Motor neuron (in vitro differentiated cells): Measurements from ENCODE around the gene AANAT. TPM values are rescaled to one million over a fixed set of nuclear protein-coding genes. Genes with fewer than 3 reads are reported as not detected.
"Not testable (repeated sequence)": the region's sequence is repeated elsewhere in the genome, so short reads cannot be mapped to it uniquely, and the experiment has no call there.

Source experiments
- ATAC-seq, 8 experiments: fragments of 200-7000 bp; cut with Tn5 transposase; replicated peaks in 6 of 8; 2 replicates each; pipeline ENCODE4 v1.8.0; 2021; ENCODE audit warnings: mild to moderate bottlenecking in 8 of 8, moderate library complexity in 8 of 8
- H3K27ac ChIP-seq, 2 donors: fragments of 250-450 bp; sonication (Bioruptor Pico); 2 replicates each; pipeline ENCODE4 v1.9.0; 2021; ENCODE audit warnings: antibody characterized with exemption in 2 of 2, mild to moderate bottlenecking in 2 of 2, moderate library complexity in 1 of 2
- H3K4me1 ChIP-seq, 2 donors: fragments of 250-450 bp; sonication (Bioruptor Pico); replicated peaks in 1 of 2; 2 replicates each; pipeline ENCODE4 v1.6.1; 2021; ENCODE audit warnings: antibody characterized with exemption in 2 of 2, mild to moderate bottlenecking in 2 of 2, moderate library complexity in 1 of 2
- H3K4me3 ChIP-seq, 5 donors: fragments of 250-450 bp; sonication (Bioruptor Pico); 2 replicates each; pipeline ENCODE4 v1.9.0; 2021; ENCODE audit warnings: antibody characterized with exemption in 5 of 5, mild to moderate bottlenecking in 5 of 5, moderate library complexity in 4 of 5
- WGBS, 10 experiments: fragments of 450-650 bp; shearing (Covaris generic); methylation state at CpG; one replicate each; pipeline ENCODE4 v1.0.0; 2022; 5-methylcytosine and 5-hydroxymethylcytosine counted together
- in situ Hi-C, 9 experiments: fragments of 400-800 bp; cut with MboI; loops; one replicate each; pipeline ENCODE4 v1.15.0; 2021; ENCODE audit warnings: low sequenced_read_pairs in 9 of 9, low pct_unique_long_range_greater_than_20kb in 2 of 9; ENCODE audit not compliant: unreplicated experiment in 9 of 9
- total RNA-seq, 8 experiments: library from RNA; unstranded; fragments of 300-600 nt; gene quantifications; 2 replicates each; pipeline versions ENCODE4 v1.2.3 to v1.2.4, GENCODE V29; 2022

The AANAT gene
- total RNA-seq, 8 experiments from 2014 or later: 0.23 to 0.81 (median 0.46) TPM; not detected in 2

GRCh38 chr17:76498876-76499251 lies 31.5 kb downstream of the AANAT start:
- in situ Hi-C loops: no loop called here
- peaks cover 26 to 33% of the 10 kb centered on the region in 2 donors for H3K4me1 ChIP-seq
- H3K27ac ChIP-seq: no peak overlapping the region
- ATAC-seq: no peak
- whole genome bisulfite sequencing, 10 experiments: 40 to 100% (median 80%) methylated on average over 1 to 4 of the region's 4 CpGs; no CpG with 5 or more reads in 6 of the 10 experiments
- no peak overlapping the region for H3K4me3 ChIP-seq

- WGBS, 10 experiments: 67 to 83% methylated on average over 1 to 3 of the region's 5 CpGs; no CpG with 5 or more reads in 8 of the 10 experiments
- H3K27ac ChIP-seq: no peak overlapping the region
- ATAC-seq: no peak
- H3K4me3 ChIP-seq: no peak overlapping the region
- peaks cover 26 to 33% of the 10 kb centered on the region in 2 donors for H3K4me1 ChIP-seq
- in situ Hi-C loops: no loop called here
Observed at GRCh38 chr17:76499267-76499667, 31.9 kb downstream of the AANAT start.

- H3K4me3 ChIP-seq: peak overlapping the region in 1 of 5 donors; percentile 38
- in situ Hi-C loops: loop anchor here in 3 of 9 experiments (10.0 to 25.0 kb wide), 3 partner anchors 188 to 562 kb away; partner anchors contain the start of gene QRICH2 (in 3 of the 3)
- no peak overlapping the region for H3K27ac ChIP-seq
- H3K4me1 ChIP-seq: peaks cover 26 to 33% of the 10 kb centered on the region in 2 donors
- WGBS, 10 experiments: 60 to 100% (median 74%) methylated on average over 1 to 8 of the region's 17 CpGs; no CpG with 5 or more reads in 5 of the 10 experiments
- ATAC-seq: no peak
Observed at GRCh38 chr17:76500074-76500746, 32.8 kb downstream of the AANAT start.

- WGBS, 10 experiments: 17 to 29% methylated on average over 1 to 6 of the region's 10 CpGs; no CpG with 5 or more reads in 8 of the 10 experiments
- Histone ChIP-seq H3K27ac (no peak overlapping the region), H3K4me3 (peak overlapping the region in 4 of 5 donors; percentile 22 to 38 (median 31)), H3K4me1 (peaks cover 26 to 33% of the 10 kb centered on the region in 2 donors)
- in situ Hi-C loops: loop anchor here in 3 of 9 experiments (10.0 to 25.0 kb wide), 3 partner anchors 188 to 562 kb away; partner anchors contain the start of gene QRICH2 (in 3 of the 3)
- no peak for ATAC-seq
Observed at GRCh38 chr17:76500747-76501017, 33.3 kb downstream of the AANAT start.

GRCh38 chr17:76501018-76501826 lies 33.8 kb downstream of the AANAT start, which contains the start of gene RHBDF2:
TSS of gene RHBDF2 (minus strand) at chr17:76501423. CDS start at chr17:76481524, 19,899 bp downstream.
- in situ Hi-C loops: loop anchor here in 3 of 9 experiments (10.0 to 25.0 kb wide), 3 partner anchors 189 to 561 kb away; partner anchors contain the start of gene QRICH2 (in 3 of the 3)

GRCh38 chr17:76501827-76502307 lies 34.5 kb downstream of the AANAT start:
- peak overlapping the region; percentile 15 to 38 (median 31) for H3K4me3 ChIP-seq
- H3K4me1 ChIP-seq: peaks cover 26 to 36% of the 10 kb centered on the region in 2 donors
- WGBS, 10 experiments: 14 to 80% (median 65%) methylated on average over 1 to 4 of the region's 11 CpGs; no CpG with 5 or more reads in 4 of the 10 experiments
- no peak overlapping the region for H3K27ac ChIP-seq
- in situ Hi-C loops: loop anchor here in 3 of 9 experiments (10.0 to 25.0 kb wide), 3 partner anchors 190 to 560 kb away; partner anchors contain the start of gene QRICH2 (in 3 of the 3)
- ATAC-seq: peak in 1 of 8 experiments; percentile 0

More at GRCh38 chr17:76501018-76501826, 33.8 kb downstream of the AANAT start, which contains the start of gene RHBDF2:
- 0 to 17% (median 3%) methylated on average over 1 to 7 of the region's 72 CpGs; no CpG with 5 or more reads in 6 of the 10 experiments for WGBS, 10 experiments
- ATAC-seq: peak; percentile 58 to 86 (median 71)
- Histone ChIP-seq H3K4me3 (peak within 1 kb of the TSS; percentile 15 to 38 (median 31)), H3K4me1 (peaks cover 26 to 33% of the 10 kb centered on the region in 2 donors), H3K27ac (no peak within 1 kb of the TSS)

GRCh38 chr17:76502341-76503211 lies 35.2 kb downstream of the AANAT start:
- Histone ChIP-seq H3K4me3 (no peak overlapping the region), H3K27ac (no peak overlapping the region), H3K4me1 (peaks cover 24 to 32% of the 10 kb centered on the region in 2 donors)
- in situ Hi-C loops: loop anchor here in 3 of 9 experiments (10.0 to 25.0 kb wide), 3 partner anchors 190 to 560 kb away; partner anchors contain the start of gene QRICH2 (in 3 of the 3)
- no peak for ATAC-seq
- WGBS, 10 experiments: 48 to 100% (median 80%) methylated on average over 1 to 6 of the region's 8 CpGs; no CpG with 5 or more reads in 2 of the 10 experiments

GRCh38 chr17:76504117-76504516 lies 36.7 kb downstream of the AANAT start:
- WGBS, 10 experiments: 56 to 100% (median 90%) methylated on average over 1 to 6 of the region's 7 CpGs; no CpG with 5 or more reads in 2 of the 10 experiments
- Histone ChIP-seq H3K4me1 (peaks cover 9 to 17% of the 10 kb centered on the region in 2 donors), H3K27ac (no peak overlapping the region), H3K4me3 (no peak overlapping the region)
- no peak for ATAC-seq
- in situ Hi-C loops: loop anchor here in 3 of 9 experiments (10.0 to 25.0 kb wide), 3 partner anchors 192 to 558 kb away; partner anchors contain the start of gene QRICH2 (in 3 of the 3)

- 7 to 100% (median 60%) methylated on average over 1 to 15 of the region's 24 CpGs; no CpG with 5 or more reads in 3 of the 10 experiments for WGBS, 10 experiments
- no peak overlapping the region for H3K4me3 ChIP-seq
- peak; percentile 61 to 83 (median 72) for ATAC-seq
- in situ Hi-C loops: loop anchor here in 3 of 9 experiments (10.0 to 25.0 kb wide), 3 partner anchors 194 to 556 kb away; partner anchors contain the start of gene QRICH2 (in 3 of the 3)
- H3K4me1 ChIP-seq: peaks cover 3 to 10% of the 10 kb centered on the region in 2 donors
- no peak overlapping the region for H3K27ac ChIP-seq
Observed at GRCh38 chr17:76506408-76507345, 39.3 kb downstream of the AANAT start.

- not testable (repeated sequence) for H3K4me3 ChIP-seq, H3K4me1 ChIP-seq, H3K27ac ChIP-seq, ATAC-seq
- WGBS, 10 experiments: 53 to 94% (median 72%) methylated on average over 3 to 11 of the region's 14 CpGs; no CpG with 5 or more reads in 3 of the 10 experiments
- in situ Hi-C loops: loop anchor here in 3 of 9 experiments (10.0 to 25.0 kb wide), 3 partner anchors 196 to 554 kb away; partner anchors contain the start of gene QRICH2 (in 3 of the 3)
Observed at GRCh38 chr17:76508472-76509063, 41.2 kb downstream of the AANAT start.
